HCT116 (cell line): ENCODE data around the gene CACNG3. TPM values are rescaled to one million over a fixed set of nuclear protein-coding genes. Genes with fewer than 3 reads are reported as not detected.

ENCODE experiments used
- ATAC-seq: fragments of 200-7000 bp; cut with Tn5 transposase; 2 replicates; pipeline ENCODE4 v1.9.1; 2020; ENCODE audit warnings: mild to moderate bottlenecking, moderate library complexity
- BruUV-seq: library from RNA; stranded (reverse); fragments of 400-500 nt; replicated peaks from 2 replicates; lab custom pipeline; 2021; lab: Mats Ljungman, UMichigan
- CTCF ChIA-PET: fragments of 300-600 bp; sonication (Branson Sonifier 250); formaldehyde crosslinking; loops from one replicate; lab custom pipeline; 2021; ENCODE audit warnings: antibody characterized with exemption; lab: Charles Lee
- POLR2A ChIA-PET: fragments of 300-600, 350-600 bp; sonication (Branson Sonifier 250); formaldehyde crosslinking; loops from one replicate; lab custom pipeline; 2021; ENCODE audit warnings: antibody characterized with exemption; lab: Charles Lee
- RAD21 ChIA-PET, 2 experiments: fragments of 300-600 bp; sonication (Branson Sonifier 250); formaldehyde crosslinking; loops; one replicate each; lab custom pipeline; 2023; ENCODE audit warnings: low total read pairs in 2 of 2; ENCODE audit not compliant: uncharacterized antibody in 2 of 2, unreplicated experiment in 2 of 2, low non-redundant PET in 1 of 2; lab: Charles Lee
- DNase-seq: peaks from one replicate; pipeline ENCODE4 v3.0.0-alpha.2; 2010; ENCODE audit warnings: low read depth, low spot score
- H2AFZ ChIP-seq: fragments of 200-600 bp; shearing (Covaris generic), sonication (generic); 2 replicates; pipeline ENCODE4 v1.6.1; 2017; ENCODE audit warnings: low read depth, mixed run types, mixed read lengths, antibody characterized with exemption, low read length; ENCODE audit not compliant: poor library complexity, severe bottlenecking
- H3K27ac ChIP-seq: 2 replicates; pipeline ENCODE4 v1.5.1; 2012; ENCODE audit warnings: low read depth, low read length
- H3K27me3 ChIP-seq: fragments of 200-600 bp; sonication (generic); 2 replicates; pipeline ENCODE4 v1.6.1; 2016; ENCODE audit warnings: mixed run types, low read length, mixed read lengths; ENCODE audit not compliant: insufficient read depth
- H3K36me3 ChIP-seq, 2 experiments: fragments of 200-500 bp in 1 of 2; fragments of 200-600 bp in 1 of 2; sonication (Bioruptor generic) in 1 of 2; sonication (generic) in 1 of 2; 2 replicates each; pipeline versions ENCODE4 v1.5.1 to v1.6.1; 2014 to 2016; ENCODE audit warnings: low read length in 2 of 2, inconsistent platforms in 1 of 2, mixed read lengths in 1 of 2, mixed run types in 1 of 2; ENCODE audit not compliant: insufficient read depth in 2 of 2, control insufficient read depth in 1 of 2
- H3K4me1 ChIP-seq, 2 experiments: fragments of 200-600 bp in 1 of 2; sonication (generic) in 1 of 2; 2 replicates each; pipeline versions ENCODE4 v1.5.1 to v1.6.1; 2012 to 2017; ENCODE audit warnings: low read length in 2 of 2, inconsistent platforms in 1 of 2, mild to moderate bottlenecking in 1 of 2, mixed read lengths in 1 of 2, mixed run types in 1 of 2, moderate library complexity in 1 of 2; ENCODE audit not compliant: insufficient read depth in 2 of 2, control insufficient read depth in 1 of 2
- H3K4me2 ChIP-seq: fragments of 200-600 bp; sonication (generic); 2 replicates; pipeline ENCODE4 v1.6.1; 2017; ENCODE audit warnings: mixed run types, low read length, mixed read lengths
- H3K4me3 ChIP-seq, 2 experiments: fragments of 200-600 bp in 1 of 2; sonication (generic) in 1 of 2; replicated peaks in 1 of 2; 2 replicates each; pipeline ENCODE4 v1.5.1; 2011 to 2016; ENCODE audit warnings: low read length in 2 of 2, control low read depth in 1 of 2, low read depth in 1 of 2, mild to moderate bottlenecking in 1 of 2, mixed read lengths in 1 of 2, mixed run types in 1 of 2
- H3K79me2 ChIP-seq: fragments of 200-600 bp; sonication (generic); 2 replicates; pipeline ENCODE4 v1.6.1; 2017; ENCODE audit warnings: mild to moderate bottlenecking, mixed run types, low read length, moderate library complexity, mixed read lengths; ENCODE audit not compliant: insufficient read depth
- H3K9ac ChIP-seq: fragments of 200-600 bp; sonication (generic); 2 replicates; pipeline ENCODE4 v1.6.1; 2016; ENCODE audit warnings: low read length, mixed read lengths
- H3K9me2 ChIP-seq: fragments of 200-600 bp; sonication (generic), shearing (Covaris generic); 2 replicates; pipeline ENCODE4 v1.6.1; 2017; ENCODE audit warnings: mixed run types, mild to moderate bottlenecking, moderate library complexity; ENCODE audit not compliant: insufficient read depth
- H3K9me3 ChIP-seq, 2 experiments: fragments of 200-500 bp in 1 of 2; fragments of 200-600 bp in 1 of 2; sonication (Bioruptor generic) in 1 of 2; sonication (generic) in 1 of 2; 2 replicates each; pipeline ENCODE4 v1.6.1; 2014 to 2017; ENCODE audit warnings: low read length in 2 of 2, mixed read lengths in 2 of 2, inconsistent platforms in 1 of 2, low read depth in 1 of 2, mild to moderate bottlenecking in 1 of 2, mixed run types in 1 of 2, moderate library complexity in 1 of 2; ENCODE audit not compliant: control insufficient read depth in 1 of 2, insufficient read depth in 1 of 2
- H4K20me1 ChIP-seq: fragments of 200-600 bp; sonication (generic), shearing (Covaris generic); 2 replicates; pipeline ENCODE4 v1.6.1; 2017; ENCODE audit warnings: mixed run types, mild to moderate bottlenecking, moderate library complexity; ENCODE audit not compliant: insufficient read depth
- CEBPB ChIP-seq: IDR thresholded peaks from 2 replicates; pipeline ENCODE4 v1.6.1; 2012; ENCODE audit warnings: low read depth
- EGR1 ChIP-seq: IDR thresholded peaks from 2 replicates; pipeline ENCODE4 v1.6.1; 2012; ENCODE audit warnings: low read depth
- ELF1 ChIP-seq: IDR thresholded peaks from 2 replicates; pipeline ENCODE4 v1.6.1; 2012; ENCODE audit warnings: low read depth, borderline replicate concordance
- EZH2 ChIP-seq: fragments of 200-600 bp; sonication (generic); IDR thresholded peaks from 2 replicates; pipeline ENCODE4 v1.6.1; 2017; ENCODE audit warnings: antibody characterized with exemption, mixed run types
- MAX ChIP-seq: IDR thresholded peaks from 2 replicates; pipeline ENCODE4 v1.6.1; 2012
- POLR2A ChIP-seq: IDR thresholded peaks from 2 replicates; pipeline ENCODE4 v1.7.0; 2011; ENCODE audit warnings: borderline replicate concordance; ENCODE audit not compliant: insufficient read depth, insufficient read length; ENCODE audit errors: extremely low read depth
- RAD21 ChIP-seq: IDR thresholded peaks from 2 replicates; pipeline ENCODE4 v1.6.1; 2012; ENCODE audit warnings: low read depth, mild to moderate bottlenecking
- SIN3A ChIP-seq: IDR thresholded peaks from 2 replicates; pipeline ENCODE4 v1.6.1; 2012; ENCODE audit warnings: low read depth
- SP1 ChIP-seq: IDR thresholded peaks from 2 replicates; pipeline ENCODE4 v1.6.1; 2012; ENCODE audit warnings: low read depth
- YY1 ChIP-seq: IDR thresholded peaks from 2 replicates; pipeline ENCODE4 v1.6.1; 2011; ENCODE audit warnings: low read length, low read depth, moderate library complexity, mild to moderate bottlenecking; ENCODE audit not compliant: insufficient replicate concordance; ENCODE audit errors: extremely low read depth
- ZBTB33 ChIP-seq: IDR thresholded peaks from 2 replicates; pipeline ENCODE4 v1.6.1; 2011; ENCODE audit warnings: mild to moderate bottlenecking, low read length, moderate library complexity; ENCODE audit not compliant: insufficient replicate concordance; ENCODE audit errors: extremely low read depth
- intact Hi-C: fragments of 100-400 bp; cut with micrococcal nuclease; formaldehyde crosslinking; loops from 2 replicates; pipeline ENCODE4 v1.10.0; 2022
- total RNA-seq: library from RNA; stranded (reverse); gene quantifications from one replicate; pipeline ENCODE4 v1.2.1, GENCODE V29; 2021; ENCODE audit not compliant: unreplicated experiment
- TF ChIP-seq, protein P1 (sequence below): IDR thresholded peaks from 2 replicates; pipeline ENCODE4 v1.6.1; 2012; ENCODE audit warnings: low read depth

CACNG3 gene
- total RNA-seq, 1 experiment from 2014 or later = not detected

- Histone ChIP-seq H3K9me2 (no peaks in the 10 kb centered on the region), H3K79me2 (no peaks in the 10 kb centered on the region), H3K4me1 (no peaks in the 10 kb centered on the region), H3K27ac (no peak overlapping the region), H4K20me1 (no peaks in the 10 kb centered on the region), H3K4me3 (no peak overlapping the region), H3K36me3 (no peaks in the 10 kb centered on the region), H3K9me3 (no peaks in the 10 kb centered on the region), H2AFZ (no peak overlapping the region), H3K4me2 (no peak overlapping the region), H3K9ac (no peak overlapping the region), H3K27me3 (peaks cover 17% of the 10 kb centered on the region; the same call in 1 of the 2 replicates)
- DNase-seq (no peak), ATAC-seq (no peak)
- CTCF ChIA-PET = no interaction called here
- no TSS peak for BruUV-seq
- POLR2A ChIA-PET = no interaction called here
- intact Hi-C loops = no loop called here
- RAD21 ChIA-PET = no interaction called here
- TF ChIP-seq EGR1 (no peak), YY1 (no peak), MAX (no peak), SIN3A (no peak), ZBTB33 (no peak), EZH2 (no peak), ELF1 (no peak), CEBPB (no peak), POLR2A (no peak), SP1 (no peak), RAD21 (no peak)
- TF ChIP-seq, protein P1, sequence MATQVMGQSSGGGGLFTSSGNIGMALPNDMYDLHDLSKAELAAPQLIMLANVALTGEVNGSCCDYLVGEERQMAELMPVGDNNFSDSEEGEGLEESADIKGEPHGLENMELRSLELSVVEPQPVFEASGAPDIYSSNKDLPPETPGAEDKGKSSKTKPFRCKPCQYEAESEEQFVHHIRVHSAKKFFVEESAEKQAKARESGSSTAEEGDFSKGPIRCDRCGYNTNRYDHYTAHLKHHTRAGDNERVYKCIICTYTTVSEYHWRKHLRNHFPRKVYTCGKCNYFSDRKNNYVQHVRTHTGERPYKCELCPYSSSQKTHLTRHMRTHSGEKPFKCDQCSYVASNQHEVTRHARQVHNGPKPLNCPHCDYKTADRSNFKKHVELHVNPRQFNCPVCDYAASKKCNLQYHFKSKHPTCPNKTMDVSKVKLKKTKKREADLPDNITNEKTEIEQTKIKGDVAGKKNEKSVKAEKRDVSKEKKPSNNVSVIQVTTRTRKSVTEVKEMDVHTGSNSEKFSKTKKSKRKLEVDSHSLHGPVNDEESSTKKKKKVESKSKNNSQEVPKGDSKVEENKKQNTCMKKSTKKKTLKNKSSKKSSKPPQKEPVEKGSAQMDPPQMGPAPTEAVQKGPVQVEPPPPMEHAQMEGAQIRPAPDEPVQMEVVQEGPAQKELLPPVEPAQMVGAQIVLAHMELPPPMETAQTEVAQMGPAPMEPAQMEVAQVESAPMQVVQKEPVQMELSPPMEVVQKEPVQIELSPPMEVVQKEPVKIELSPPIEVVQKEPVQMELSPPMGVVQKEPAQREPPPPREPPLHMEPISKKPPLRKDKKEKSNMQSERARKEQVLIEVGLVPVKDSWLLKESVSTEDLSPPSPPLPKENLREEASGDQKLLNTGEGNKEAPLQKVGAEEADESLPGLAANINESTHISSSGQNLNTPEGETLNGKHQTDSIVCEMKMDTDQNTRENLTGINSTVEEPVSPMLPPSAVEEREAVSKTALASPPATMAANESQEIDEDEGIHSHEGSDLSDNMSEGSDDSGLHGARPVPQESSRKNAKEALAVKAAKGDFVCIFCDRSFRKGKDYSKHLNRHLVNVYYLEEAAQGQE = no peak
Observed at GRCh38 chr16:24234737-24235136, 21.4 kb upstream of the CACNG3 start.
